ENCODE measurements around the gene CCNH. TPM values are rescaled to one million over a fixed set of nuclear protein-coding genes. Genes with fewer than 3 reads are reported as not detected.

CCNH gene
- total RNA-seq, 1 experiment from 2014 or later: 121 TPM

- no peak overlapping the region for H2AFZ ChIP-seq (ENCODE audit: low read length)
- no peak overlapping the region for H3K4me3 ChIP-seq (ENCODE audit: low read length)
- H3K27ac ChIP-seq (ENCODE audit: low read length): no peak overlapping the region
- intact Hi-C loops (cut with micrococcal nuclease): loop anchor here (5.0 kb wide), 1 partner anchor 268 kb away; no protein-coding TSS in a partner anchor
- H3K9me3 ChIP-seq (ENCODE audit: low read length): no peaks in the 10 kb centered on the region
- DNase-seq (no peak), ATAC-seq (no peak)
- H3K9me2 ChIP-seq (replicated peaks; ENCODE audit: low read length): no peaks in the 10 kb centered on the region
- ChIA-PET CTCF (no interaction called here), POLR2A (ENCODE audit: unreplicated experiment) (no interaction called here)
- peaks cover 46% of the 10 kb centered on the region for H3K4me1 ChIP-seq (ENCODE audit: insufficient read depth, low read length)
- H3F3A ChIP-seq (ENCODE audit: low read length, unreplicated experiment): peaks cover 5% of the 10 kb centered on the region
- BruUV-seq (replicated peaks): no TSS peak
- TF ChIP-seq CTCF (conservative IDR thresholded peaks at IDR 0.05; ENCODE audit: low read depth, low read length): no peak
- no peak for TF ChIP-seq EZH2 (IDR thresholded peaks at IDR 0.05; ENCODE audit: low read length, unreplicated experiment)
- no peak for TF ChIP-seq EZH2phosphoT487 (IDR thresholded peaks at IDR 0.05; ENCODE audit: borderline replicate concordance, low read length)
- peaks cover 22% of the 10 kb centered on the region for H3K79me2 ChIP-seq (ENCODE audit: low read length)
- H3K27me3 ChIP-seq (ENCODE audit: low read length): no peaks in the 10 kb centered on the region
- H3K36me3 ChIP-seq (ENCODE audit: low read depth, low read length): peaks cover 90% of the 10 kb centered on the region
- H3K9ac ChIP-seq (ENCODE audit: low read length): no peak overlapping the region
- 0 out of 2 replicates have a peak, but pooled peaks cover 5% of the 10 kb centered on the region for H4K20me1 ChIP-seq (ENCODE audit: low read length)
- H3K4me2 ChIP-seq (ENCODE audit: low read length): no peak overlapping the region
These were observed 22.7 kb downstream of the CCNH start for GRCh38 chr5:87390075-87390474.

GRCh38 chr5:87389296-87390034 is 23.3 kb downstream of the CCNH start:
- 0 out of 2 replicates have a peak, but pooled peaks cover 5% of the 10 kb centered on the region for H4K20me1 ChIP-seq (ENCODE audit: low read length)
- H3K4me3 ChIP-seq (ENCODE audit: low read length): no peak overlapping the region
- peaks cover 40% of the 10 kb centered on the region for H3K4me1 ChIP-seq (ENCODE audit: insufficient read depth, low read length)
- no TSS peak for BruUV-seq (replicated peaks)
- no peak for DNase-seq
- ChIA-PET POLR2A (ENCODE audit: unreplicated experiment) (no interaction called here), CTCF (no interaction called here)
- intact Hi-C loops (cut with micrococcal nuclease): loop anchor here (5.0 kb wide), 1 partner anchor 267 kb away; no protein-coding TSS in a partner anchor
- H3K27me3 ChIP-seq (ENCODE audit: low read length): no peaks in the 10 kb centered on the region
- no peaks in the 10 kb centered on the region for H3K9me3 ChIP-seq (ENCODE audit: low read length)
- TF ChIP-seq EZH2 (IDR thresholded peaks at IDR 0.05; ENCODE audit: low read length, unreplicated experiment) (no peak), CTCF (conservative IDR thresholded peaks at IDR 0.05; ENCODE audit: low read depth, low read length) (no peak), EZH2phosphoT487 (IDR thresholded peaks at IDR 0.05; ENCODE audit: borderline replicate concordance, low read length) (no peak)
- peaks cover 2% of the 10 kb centered on the region for H3F3A ChIP-seq (ENCODE audit: low read length, unreplicated experiment)
- no peak overlapping the region for H3K4me2 ChIP-seq (ENCODE audit: low read length)
- no peak overlapping the region for H3K27ac ChIP-seq (ENCODE audit: low read length)
- H3K79me2 ChIP-seq (ENCODE audit: low read length): peaks cover 19% of the 10 kb centered on the region
- no peak overlapping the region for H2AFZ ChIP-seq (ENCODE audit: low read length)
- ATAC-seq: no peak
- no peak overlapping the region for H3K9ac ChIP-seq (ENCODE audit: low read length)
- H3K9me2 ChIP-seq (replicated peaks; ENCODE audit: low read length): no peaks in the 10 kb centered on the region
- H3K36me3 ChIP-seq (ENCODE audit: low read depth, low read length): peaks cover 90% of the 10 kb centered on the region

GRCh38 chr5:87388129-87388528 is 24.6 kb downstream of the CCNH start:
- no TSS peak for BruUV-seq (replicated peaks)
- Histone ChIP-seq H3K27me3 (ENCODE audit: low read length) (no peaks in the 10 kb centered on the region), H3K9me2 (replicated peaks; ENCODE audit: low read length) (no peaks in the 10 kb centered on the region), H3K4me1 (ENCODE audit: insufficient read depth, low read length) (peaks cover 29% of the 10 kb centered on the region), H3K27ac (ENCODE audit: low read length) (no peak overlapping the region), H3F3A (ENCODE audit: low read length, unreplicated experiment) (no peaks in the 10 kb centered on the region), H3K9ac (ENCODE audit: low read length) (no peak overlapping the region), H3K4me3 (ENCODE audit: low read length) (no peak overlapping the region), H3K4me2 (ENCODE audit: low read length) (no peak overlapping the region), H3K79me2 (ENCODE audit: low read length) (peaks cover 13% of the 10 kb centered on the region), H2AFZ (ENCODE audit: low read length) (no peak overlapping the region), H4K20me1 (ENCODE audit: low read length) (no peaks in the 10 kb centered on the region), H3K9me3 (ENCODE audit: low read length) (no peaks in the 10 kb centered on the region), H3K36me3 (ENCODE audit: low read depth, low read length) (peaks cover 88% of the 10 kb centered on the region)
- ChIA-PET POLR2A (ENCODE audit: unreplicated experiment) (no interaction called here), CTCF (no interaction called here)
- peak; percentile 39 for ATAC-seq
- TF ChIP-seq EZH2phosphoT487 (IDR thresholded peaks at IDR 0.05; ENCODE audit: borderline replicate concordance, low read length): no peak
- intact Hi-C loops (cut with micrococcal nuclease): no loop called here
- DNase-seq: no peak
